OCI-LY3 (cell line): ENCODE results near the gene KRTAP4-8.

Experiments used
- H2AFZ ChIP-seq: fragments of 200-600, 300-600 bp; shearing (Covaris generic); 2 replicates; pipeline ENCODE4 v1.6.0; 2014; ENCODE audit warnings: antibody characterized with exemption, low read depth, low read length
- H3K27ac ChIP-seq: fragments of 200-600, 300-600 bp; sonication (generic); 2 replicates; pipeline ENCODE4 v1.5.1; 2014; ENCODE audit warnings: mild to moderate bottlenecking, low read length, moderate library complexity, mixed read lengths
- H3K27me3 ChIP-seq: fragments of 200-600, 300-600 bp; sonication (generic); 2 replicates; pipeline ENCODE4 v1.6.1; 2014; ENCODE audit warnings: low read depth, low read length, mixed read lengths
- H3K36me3 ChIP-seq: fragments of 200-600, 300-600 bp; sonication (generic); replicated peaks from 2 replicates; pipeline ENCODE3; 2014; ENCODE audit warnings: low read depth, low read length, mixed read lengths
- H3K4me1 ChIP-seq: fragments of 300-600, 200-600 bp; sonication (generic); 2 replicates; pipeline ENCODE4 v1.6.1; 2014; ENCODE audit warnings: low read length, mixed read lengths
- H3K4me2 ChIP-seq: fragments of 200-600, 300-600 bp; sonication (generic); 2 replicates; pipeline ENCODE4 v1.6.1; 2014; ENCODE audit warnings: low read length, mixed read lengths
- H3K4me3 ChIP-seq: fragments of 300-600, 200-600 bp; sonication (generic); 2 replicates; pipeline ENCODE4 v1.5.1; 2014; ENCODE audit warnings: antibody characterized with exemption, mild to moderate bottlenecking, low read length, moderate library complexity
- H3K79me2 ChIP-seq: fragments of 300-600, 200-600 bp; shearing (Covaris generic); 2 replicates; pipeline ENCODE4 v1.6.1; 2014; ENCODE audit warnings: mild to moderate bottlenecking, low read length, mixed read lengths
- H3K9ac ChIP-seq: fragments of 300-600, 200-600 bp; shearing (Covaris generic); 2 replicates; pipeline ENCODE4 v1.6.0; 2014; ENCODE audit warnings: mild to moderate bottlenecking, low read length, moderate library complexity
- H3K9me3 ChIP-seq: fragments of 200-600, 300-600 bp; shearing (Covaris generic); 2 replicates; pipeline ENCODE4 v1.6.1; 2014; ENCODE audit warnings: low read length, mixed read lengths; ENCODE audit not compliant: insufficient read depth
- H4K20me1 ChIP-seq: fragments of 200-600, 300-600 bp; sonication (generic); 2 replicates; pipeline ENCODE4 v1.6.1; 2016; ENCODE audit warnings: low read length, mixed read lengths; ENCODE audit not compliant: insufficient read depth
- CTCF ChIP-seq: fragments of 200-600, 300-600 bp; sonication (generic); IDR thresholded peaks from 2 replicates; pipeline ENCODE4 v1.5.1; 2014; ENCODE audit warnings: antibody characterized with exemption, low read length, low read depth
- EZH2phosphoT487 ChIP-seq: fragments of 200-600 bp; shearing (Covaris generic); IDR thresholded peaks from 2 replicates; pipeline ENCODE4 v1.6.1; 2018; ENCODE audit warnings: antibody characterized with exemption, mixed run types, low read depth

KRTAP4-8 gene

DNA sequence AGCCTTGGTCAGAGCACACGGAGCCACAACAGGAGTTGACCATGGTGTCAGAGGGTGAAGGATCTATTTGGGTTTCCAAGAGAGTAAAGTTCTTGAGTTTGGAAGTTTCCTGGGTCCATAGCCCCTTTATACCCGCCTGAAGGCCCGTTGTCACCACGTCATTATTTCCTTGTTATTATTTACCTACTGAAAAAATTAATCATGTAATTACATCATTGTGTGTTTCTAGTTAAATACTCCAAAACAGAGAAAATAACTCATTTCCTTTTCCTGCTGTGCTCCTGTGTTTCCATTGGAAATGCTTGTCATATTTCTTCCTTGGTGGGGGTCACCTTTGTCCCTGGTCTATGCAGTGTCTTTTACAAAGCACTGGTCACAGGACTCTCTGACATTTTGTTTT, at the start of gene KRTAP4-8:
Gene KRTAP4-8 (minus strand): TSS at position 101 of the 400 bp plus-strand sequence. CDS start 58 bp downstream, at position 43.
- H3K9me3 ChIP-seq, result no peaks in the 10 kb centered on the region
- TF ChIP-seq EZH2phosphoT487 (no peak), CTCF (no peak)
- H3K4me1 ChIP-seq, result no peaks in the 10 kb centered on the region
- H3K79me2 ChIP-seq, result no peaks in the 10 kb centered on the region
- no peak within 1 kb of the TSS for H3K9ac ChIP-seq
- H3K27ac ChIP-seq, result no peak within 1 kb of the TSS
- H2AFZ ChIP-seq, result no peak within 1 kb of the TSS
- H3K36me3 ChIP-seq, result no peaks in the 10 kb centered on the region
- no peak within 1 kb of the TSS for H3K4me2 ChIP-seq
- no peak within 1 kb of the TSS for H3K4me3 ChIP-seq
- H4K20me1 ChIP-seq, result no peaks in the 10 kb centered on the region
- no peaks in the 10 kb centered on the region for H3K27me3 ChIP-seq

DNA sequence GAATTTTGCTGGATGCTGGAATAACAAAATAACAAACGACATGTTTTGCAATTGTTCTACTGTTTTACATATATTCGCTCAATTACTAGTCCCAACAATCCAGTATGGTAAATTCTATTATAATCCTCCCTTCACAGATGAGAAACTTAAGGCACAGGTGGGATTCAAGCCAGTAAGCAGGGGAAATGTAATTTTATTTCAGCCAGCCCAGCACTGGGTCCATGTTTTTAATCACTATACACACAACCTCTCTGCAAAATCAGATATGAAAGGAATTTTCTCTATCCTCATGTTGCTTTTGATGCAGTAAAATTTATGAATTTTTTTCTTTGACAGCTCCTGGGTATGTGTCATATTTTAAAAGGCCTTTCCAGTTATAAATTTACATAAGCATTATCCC, 47.3 kb upstream of the KRTAP4-8 start:
- Histone ChIP-seq H2AFZ (no peak overlapping the region), H3K4me1 (no peaks in the 10 kb centered on the region), H3K4me2 (no peak overlapping the region), H3K27me3 (no peaks in the 10 kb centered on the region), H3K79me2 (no peaks in the 10 kb centered on the region), H3K9me3 (no peaks in the 10 kb centered on the region), H4K20me1 (no peaks in the 10 kb centered on the region), H3K4me3 (no peak overlapping the region), H3K27ac (no peak overlapping the region), H3K36me3 (no peaks in the 10 kb centered on the region), H3K9ac (no peak overlapping the region)
- TF ChIP-seq CTCF (no peak), EZH2phosphoT487 (no peak)

DNA sequence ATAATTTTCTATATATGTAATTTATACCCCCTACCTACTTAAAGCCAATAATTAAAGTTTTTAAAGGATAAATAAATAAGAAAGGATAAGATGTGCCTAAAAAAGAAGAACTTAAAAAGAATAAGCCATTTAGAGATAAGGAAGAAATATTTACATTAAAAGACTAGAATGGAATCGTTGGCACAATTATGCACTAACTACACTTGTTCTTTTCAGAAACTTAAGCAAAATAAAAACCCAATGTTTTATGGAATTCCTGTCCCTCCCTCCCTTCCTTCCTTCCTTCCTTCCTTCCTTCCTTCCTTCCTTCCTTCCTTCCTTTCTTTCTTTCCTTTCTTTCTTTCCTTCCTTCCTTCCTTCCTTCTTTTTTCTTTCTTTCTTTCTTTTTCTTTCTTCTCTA, 46.9 kb upstream of the KRTAP4-8 start:
- H4K20me1 ChIP-seq, result no peaks in the 10 kb centered on the region
- H3K36me3 ChIP-seq, result no peaks in the 10 kb centered on the region
- H3K4me3 ChIP-seq, result no peak overlapping the region
- no peaks in the 10 kb centered on the region for H3K4me1 ChIP-seq
- no peaks in the 10 kb centered on the region for H3K79me2 ChIP-seq
- no peaks in the 10 kb centered on the region for H3K27me3 ChIP-seq
- H3K27ac ChIP-seq, result no peak overlapping the region
- TF ChIP-seq EZH2phosphoT487 (no peak), CTCF (no peak)
- H3K4me2 ChIP-seq, result no peak overlapping the region
- no peak overlapping the region for H3K9ac ChIP-seq
- H2AFZ ChIP-seq, result no peak overlapping the region
- no peaks in the 10 kb centered on the region for H3K9me3 ChIP-seq

- H3K9me3 ChIP-seq, result no peaks in the 10 kb centered on the region
- H3K4me2 ChIP-seq, result no peak overlapping the region
- H3K4me3 ChIP-seq, result no peak overlapping the region
- no peak overlapping the region for H3K9ac ChIP-seq
- no peaks in the 10 kb centered on the region for H3K27me3 ChIP-seq
- H3K79me2 ChIP-seq, result no peaks in the 10 kb centered on the region
- H4K20me1 ChIP-seq, result no peaks in the 10 kb centered on the region
- no peaks in the 10 kb centered on the region for H3K4me1 ChIP-seq
- no peak overlapping the region for H2AFZ ChIP-seq
- H3K27ac ChIP-seq, result no peak overlapping the region
- no peaks in the 10 kb centered on the region for H3K36me3 ChIP-seq
- TF ChIP-seq CTCF, result no peak
- TF ChIP-seq EZH2phosphoT487, result no peak
These were observed 43.4 kb upstream of the KRTAP4-8 start for GRCh38 chr17:41141361-41141760.
